ENCODE results near the gene IMMP2L. TPM values are rescaled to one million over a fixed set of nuclear protein-coding genes. Genes with fewer than 3 reads are reported as not detected.

IMMP2L gene
- total and polyA plus RNA-seq, 2 experiments from 2014 or later, result 10.1 to 10.4 TPM

DNA sequence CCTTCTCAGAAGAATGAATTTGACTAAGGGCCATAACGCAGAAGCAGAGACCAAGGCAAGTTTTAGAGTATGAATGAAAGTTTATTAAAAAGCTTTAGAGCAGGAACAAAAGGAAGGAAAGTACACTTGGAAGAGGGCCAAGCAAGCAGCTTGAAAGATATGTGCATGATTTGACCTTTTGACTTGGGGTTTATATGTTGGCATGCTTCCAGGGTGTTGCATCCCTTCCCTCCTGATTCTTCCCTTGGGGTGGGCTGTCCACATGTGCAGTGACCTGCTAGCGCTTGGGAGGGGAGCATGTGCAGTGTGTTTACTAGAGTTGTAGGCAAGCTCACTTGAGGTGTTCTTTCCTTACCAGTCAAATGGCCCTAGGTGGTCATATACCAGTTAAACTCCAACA, 509.3 kb downstream of the IMMP2L start:
- H3K9me3 ChIP-seq (ENCODE audit: low read depth), result no peaks in the 10 kb centered on the region
- H4K20me1 ChIP-seq (ENCODE audit: insufficient read depth), result no peaks in the 10 kb centered on the region
- WGBS, 2 experiments (ENCODE audit: low coverage in 1 of 2, low lambda C conversion rate in 2 of 2, missing lambda C conversion rate in 2 of 2), result 88 to 98% methylated on average over 2 of the region's 2 CpGs
- H3K27ac ChIP-seq, result no peak overlapping the region
- H3K79me2 ChIP-seq (ENCODE audit: insufficient read depth), result no peaks in the 10 kb centered on the region
- H3K9ac ChIP-seq, result no peak overlapping the region
- H3K4me1 ChIP-seq (ENCODE audit: insufficient read depth), result no peaks in the 10 kb centered on the region
- no peak for DNase-seq
- H2AFZ ChIP-seq, result no peak overlapping the region
- in situ Hi-C loops (cut with MboI), result no loop called here
- H3K4me2 ChIP-seq (ENCODE audit: unreplicated experiment), result no peak overlapping the region
- H3F3A ChIP-seq (ENCODE audit: insufficient read depth), result no peaks in the 10 kb centered on the region
- H3K9me2 ChIP-seq (ENCODE audit: insufficient read depth), result no peaks in the 10 kb centered on the region
- H3K27me3 ChIP-seq (replicated peaks; ENCODE audit: insufficient read depth), result no peaks in the 10 kb centered on the region
- no peak for TF ChIP-seq EZH2phosphoT487 (IDR thresholded peaks at IDR 0.05; ENCODE audit: insufficient read depth, low read depth)
- no peak for TF ChIP-seq EZH2 (IDR thresholded peaks at IDR 0.05; ENCODE audit: insufficient read depth, poor library complexity, severe bottlenecking)
- no peaks in the 10 kb centered on the region for H3K36me3 ChIP-seq (ENCODE audit: low read depth)
- H3K4me3 ChIP-seq, result no peak overlapping the region

DNA sequence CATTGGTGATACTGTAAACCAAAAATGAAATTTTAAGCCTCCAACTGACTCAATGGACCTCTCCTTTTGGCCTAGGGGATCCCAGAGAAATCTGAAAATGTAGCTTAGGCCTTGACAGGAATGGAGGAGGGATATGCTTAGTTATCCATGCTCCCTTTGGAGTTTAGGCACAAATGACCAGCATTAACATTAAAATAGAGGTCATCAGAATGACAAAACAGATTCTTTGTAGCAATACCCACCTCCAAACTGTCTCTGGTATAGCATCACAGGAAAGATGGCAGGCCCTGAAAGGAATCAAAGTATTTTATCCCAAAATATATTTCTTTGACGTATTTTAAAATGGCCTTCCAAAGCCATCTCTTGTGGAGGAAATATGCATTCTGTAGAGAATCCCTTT, 510.5 kb downstream of the IMMP2L start:
- H3K9ac ChIP-seq, result no peak overlapping the region
- H3K27me3 ChIP-seq (replicated peaks; ENCODE audit: insufficient read depth), result no peaks in the 10 kb centered on the region
- H3K27ac ChIP-seq, result no peak overlapping the region
- H3K4me2 ChIP-seq (ENCODE audit: unreplicated experiment), result no peak overlapping the region
- H4K20me1 ChIP-seq (ENCODE audit: insufficient read depth), result no peaks in the 10 kb centered on the region
- H3F3A ChIP-seq (ENCODE audit: insufficient read depth), result no peaks in the 10 kb centered on the region
- no peak overlapping the region for H3K4me3 ChIP-seq
- no peak for DNase-seq
- no peaks in the 10 kb centered on the region for H3K79me2 ChIP-seq (ENCODE audit: insufficient read depth)
- H3K4me1 ChIP-seq (ENCODE audit: insufficient read depth), result no peaks in the 10 kb centered on the region
- no peaks in the 10 kb centered on the region for H3K9me2 ChIP-seq (ENCODE audit: insufficient read depth)
- H2AFZ ChIP-seq, result no peak overlapping the region
- H3K9me3 ChIP-seq (ENCODE audit: low read depth), result no peaks in the 10 kb centered on the region
- no peak for TF ChIP-seq EZH2phosphoT487 (IDR thresholded peaks at IDR 0.05; ENCODE audit: insufficient read depth, low read depth)
- no peak for TF ChIP-seq EZH2 (IDR thresholded peaks at IDR 0.05; ENCODE audit: insufficient read depth, poor library complexity, severe bottlenecking)
- whole genome bisulfite sequencing, 2 experiments (ENCODE audit: low coverage in 1 of 2, low lambda C conversion rate in 2 of 2, missing lambda C conversion rate in 2 of 2), result 93 to 95% methylated on average over 1 of the region's 1 CpG
- no peaks in the 10 kb centered on the region for H3K36me3 ChIP-seq (ENCODE audit: low read depth)
- in situ Hi-C loops (cut with MboI), result no loop called here

DNA sequence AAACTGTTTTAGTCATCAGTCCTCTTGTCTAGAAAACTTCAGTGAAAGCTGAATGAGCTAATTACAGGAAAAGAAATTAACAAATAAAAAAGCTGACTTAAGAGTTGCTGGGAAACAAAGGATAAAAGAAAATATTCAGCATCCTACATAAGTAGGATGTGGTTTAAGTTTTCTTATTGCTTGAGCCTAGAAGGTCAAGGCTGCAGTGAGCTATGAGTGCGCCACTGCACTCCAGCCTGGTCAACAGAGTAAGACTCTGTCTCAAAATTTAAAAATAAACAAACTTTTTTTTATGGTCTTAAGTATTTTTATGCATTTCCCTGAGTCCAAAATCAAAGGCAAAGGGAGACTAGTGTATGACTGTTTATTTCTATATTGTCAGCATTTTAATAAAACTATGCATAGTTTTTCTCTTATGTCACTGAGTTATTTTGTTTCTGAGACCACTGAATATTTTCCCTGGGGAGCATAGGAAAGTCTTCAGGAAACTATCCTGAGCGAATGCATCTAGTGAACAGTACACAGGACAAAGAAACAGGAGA, 511.3 kb downstream of the IMMP2L start:
- Histone ChIP-seq H3K4me3 (no peak overlapping the region), H3K9me2 (ENCODE audit: insufficient read depth) (no peaks in the 10 kb centered on the region), H3K36me3 (ENCODE audit: low read depth) (no peaks in the 10 kb centered on the region), H3K9me3 (ENCODE audit: low read depth) (no peaks in the 10 kb centered on the region), H4K20me1 (ENCODE audit: insufficient read depth) (no peaks in the 10 kb centered on the region), H3F3A (ENCODE audit: insufficient read depth) (no peaks in the 10 kb centered on the region), H3K4me1 (ENCODE audit: insufficient read depth) (no peaks in the 10 kb centered on the region), H3K27ac (no peak overlapping the region), H3K4me2 (ENCODE audit: unreplicated experiment) (no peak overlapping the region), H3K79me2 (ENCODE audit: insufficient read depth) (no peaks in the 10 kb centered on the region), H2AFZ (no peak overlapping the region), H3K27me3 (replicated peaks; ENCODE audit: insufficient read depth) (no peaks in the 10 kb centered on the region), H3K9ac (no peak overlapping the region)
- TF ChIP-seq EZH2 (IDR thresholded peaks at IDR 0.05; ENCODE audit: insufficient read depth, poor library complexity, severe bottlenecking), result no peak
- no peak for TF ChIP-seq EZH2phosphoT487 (IDR thresholded peaks at IDR 0.05; ENCODE audit: insufficient read depth, low read depth)
- in situ Hi-C loops (cut with MboI), result no loop called here
- WGBS, 2 experiments (ENCODE audit: low coverage in 1 of 2, low lambda C conversion rate in 2 of 2, missing lambda C conversion rate in 2 of 2), result 82 to 88% methylated on average over 2 of the region's 2 CpGs
- DNase-seq, result no peak

DNA sequence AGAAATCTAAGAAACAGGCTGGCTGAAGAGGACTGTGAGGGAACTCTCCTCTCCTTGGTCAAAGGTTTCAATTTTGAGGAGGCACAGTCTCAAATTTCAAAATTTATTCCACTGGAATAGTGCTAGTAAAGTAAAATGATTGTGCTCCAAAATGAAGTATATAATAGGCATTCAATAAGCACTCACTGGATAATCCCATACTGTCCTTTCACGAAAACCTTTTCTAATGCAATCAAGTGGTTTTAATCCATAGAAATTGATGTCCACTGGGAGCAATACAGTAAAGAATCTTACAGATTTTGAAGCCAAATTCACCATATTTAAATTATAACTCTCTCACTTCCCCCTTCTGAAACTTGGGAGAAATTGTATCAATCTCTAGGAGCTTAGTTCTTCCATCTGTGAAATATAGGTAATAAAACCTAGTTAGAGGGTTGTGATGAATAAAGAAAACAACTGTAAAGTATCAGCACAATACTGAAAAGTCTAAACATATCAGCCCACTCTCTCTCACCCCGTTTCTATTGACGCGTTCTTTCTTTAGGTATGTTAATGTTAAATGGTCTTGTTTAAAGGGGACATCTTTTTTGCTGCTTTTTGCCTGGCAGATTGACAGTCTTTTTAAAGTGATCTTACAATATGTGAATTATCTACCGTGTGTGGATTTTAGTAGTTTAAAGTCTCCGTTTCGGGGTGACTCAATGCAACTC, 512.2 kb downstream of the IMMP2L start:
- Histone ChIP-seq H3K79me2 (ENCODE audit: insufficient read depth) (no peaks in the 10 kb centered on the region), H3K4me1 (ENCODE audit: insufficient read depth) (0 out of 2 replicates have a peak, but pooled peaks cover 5% of the 10 kb centered on the region), H3K9me3 (ENCODE audit: low read depth) (no peaks in the 10 kb centered on the region), H3K9me2 (ENCODE audit: insufficient read depth) (no peaks in the 10 kb centered on the region), H3K27me3 (replicated peaks; ENCODE audit: insufficient read depth) (no peaks in the 10 kb centered on the region), H3K4me3 (no peak overlapping the region), H3K27ac (no peak overlapping the region), H2AFZ (no peak overlapping the region), H3F3A (ENCODE audit: insufficient read depth) (no peaks in the 10 kb centered on the region), H3K36me3 (ENCODE audit: low read depth) (no peaks in the 10 kb centered on the region), H3K9ac (no peak overlapping the region), H4K20me1 (ENCODE audit: insufficient read depth) (no peaks in the 10 kb centered on the region), H3K4me2 (ENCODE audit: unreplicated experiment) (no peak overlapping the region)
- 69 to 74% methylated on average over 7 of the region's 7 CpGs for WGBS, 2 experiments (ENCODE audit: low coverage in 1 of 2, low lambda C conversion rate in 2 of 2, missing lambda C conversion rate in 2 of 2)
- DNase-seq, result no peak
- no peak for TF ChIP-seq EZH2phosphoT487 (IDR thresholded peaks at IDR 0.05; ENCODE audit: insufficient read depth, low read depth)
- no peak for TF ChIP-seq EZH2 (IDR thresholded peaks at IDR 0.05; ENCODE audit: insufficient read depth, poor library complexity, severe bottlenecking)
- in situ Hi-C loops (cut with MboI), result no loop called here

All from GM23248 (cell line).